ENCODE data around the gene PEX14. TPM values are rescaled to one million over a fixed set of nuclear protein-coding genes. Genes with fewer than 3 reads are reported as not detected.

The PEX14 gene
- polyA plus RNA-seq, 1 donor (not counting 4 experiments of a cell fraction or from before 2014, with no cell fraction given) = 8.4 TPM

- Histone ChIP-seq H2AFZ (ENCODE audit: control insufficient read depth, low read length) (no peak overlapping the region), H3K4me2 (ENCODE audit: control insufficient read depth, extremely low read depth, insufficient read depth, low read depth, low read length) (no peak overlapping the region), H3K36me3 (ENCODE audit: control insufficient read depth in 2 of 2, extremely low read depth in 1 of 2, insufficient read depth in 2 of 2, low read length in 2 of 2) (peaks cover 0 to 4% of the 10 kb centered on the region in 2 experiments), H3K79me2 (ENCODE audit: control insufficient read depth, insufficient read depth, low read length) (peaks cover 26% of the 10 kb centered on the region), H3K9me1 (ENCODE audit: control insufficient read depth, extremely low read depth, insufficient read depth, low read length) (no peaks in the 10 kb centered on the region), H3K9me3 (ENCODE audit: control insufficient read depth, low read depth, low read length) (no peaks in the 10 kb centered on the region), H3K9ac (ENCODE audit: control insufficient read depth, extremely low read depth, insufficient read depth, low read length) (no peak overlapping the region), H4K20me1 (ENCODE audit: control insufficient read depth, extremely low read depth, insufficient read depth, low read length) (no peaks in the 10 kb centered on the region), H3K4me1 (ENCODE audit: control insufficient read depth, extremely low read depth, insufficient read depth, low read length) (peaks cover 13% of the 10 kb centered on the region), H3K27ac (ENCODE audit: control insufficient read depth, insufficient read depth, low read length) (no peak overlapping the region), H3K4me3 (ENCODE audit: control insufficient read depth in 2 of 3, extremely low read depth in 1 of 3, insufficient read depth in 2 of 3, low read depth in 1 of 3, low read length in 3 of 3) (no peak overlapping the region), H3K27me3 (ENCODE audit: control insufficient read depth, extremely low read depth, insufficient read depth, low read length) (no peaks in the 10 kb centered on the region)
- FAIRE-seq (no peak), DNase-seq (ENCODE audit: low read depth, low spot score) (no peak)
- no peak for TF ChIP-seq CTCF (optimal IDR thresholded peaks at IDR 0.05 in 1 of 3, IDR thresholded peaks at IDR 0.05 in 1 of 3, conservative IDR thresholded peaks at IDR 0.05 in 1 of 3; ENCODE audit: extremely low read depth in 1 of 3, insufficient read depth in 2 of 3, low read length in 3 of 3)
- TF ChIP-seq EZH2 (IDR thresholded peaks at IDR 0.05; ENCODE audit: low read length) = no peak
- dilution Hi-C loops (cut with MboI; ENCODE audit: extremely low pct_ligation_motif_present, low sequenced_read_pairs) = no loop called here
These were observed 46.9 kb downstream of the PEX14 start for GRCh38 chr1:10521537-10522157.

GRCh38 chr1:10522322-10522860 lies 47.6 kb downstream of the PEX14 start:
- DNase-seq (ENCODE audit: low read depth, low spot score) = no peak
- no peak overlapping the region for H3K9ac ChIP-seq (ENCODE audit: control insufficient read depth, extremely low read depth, insufficient read depth, low read length)
- no peak for FAIRE-seq
- no peak overlapping the region for H2AFZ ChIP-seq (ENCODE audit: control insufficient read depth, low read length)
- no peak for TF ChIP-seq EZH2 (IDR thresholded peaks at IDR 0.05; ENCODE audit: low read length)
- TF ChIP-seq CTCF (optimal IDR thresholded peaks at IDR 0.05 in 1 of 3, IDR thresholded peaks at IDR 0.05 in 1 of 3, conservative IDR thresholded peaks at IDR 0.05 in 1 of 3; ENCODE audit: extremely low read depth in 1 of 3, insufficient read depth in 2 of 3, low read length in 3 of 3) = no peak
- H3K27me3 ChIP-seq (ENCODE audit: control insufficient read depth, extremely low read depth, insufficient read depth, low read length) = no peaks in the 10 kb centered on the region
- no peak overlapping the region for H3K27ac ChIP-seq (ENCODE audit: control insufficient read depth, insufficient read depth, low read length)
- no peaks in the 10 kb centered on the region for H3K9me1 ChIP-seq (ENCODE audit: control insufficient read depth, extremely low read depth, insufficient read depth, low read length)
- H3K36me3 ChIP-seq (ENCODE audit: control insufficient read depth in 2 of 2, extremely low read depth in 1 of 2, insufficient read depth in 2 of 2, low read length in 2 of 2) = peaks cover 0 to 4% of the 10 kb centered on the region in 2 experiments
- no peak overlapping the region for H3K4me2 ChIP-seq (ENCODE audit: control insufficient read depth, extremely low read depth, insufficient read depth, low read depth, low read length)
- H3K4me1 ChIP-seq (ENCODE audit: control insufficient read depth, extremely low read depth, insufficient read depth, low read length) = peaks cover 6% of the 10 kb centered on the region
- dilution Hi-C loops (cut with MboI; ENCODE audit: extremely low pct_ligation_motif_present, low sequenced_read_pairs) = no loop called here
- H3K9me3 ChIP-seq (ENCODE audit: control insufficient read depth, low read depth, low read length) = no peaks in the 10 kb centered on the region
- H3K4me3 ChIP-seq (ENCODE audit: control insufficient read depth in 2 of 3, extremely low read depth in 1 of 3, insufficient read depth in 2 of 3, low read depth in 1 of 3, low read length in 3 of 3) = no peak overlapping the region
- H4K20me1 ChIP-seq (ENCODE audit: control insufficient read depth, extremely low read depth, insufficient read depth, low read length) = no peaks in the 10 kb centered on the region
- peaks cover 19% of the 10 kb centered on the region for H3K79me2 ChIP-seq (ENCODE audit: control insufficient read depth, insufficient read depth, low read length)

Data from keratinocyte (primary cell).